ENCODE results near the gene TEX28.

GRCh38 chrX:154296731-154297130, 1.8 kb upstream of the TEX28 start:
- no peak for TF ChIP-seq CTCF (IDR thresholded peaks at IDR 0.05; ENCODE audit: low read depth, low read length)
- TF ChIP-seq EZH2phosphoT487 (IDR thresholded peaks at IDR 0.05; ENCODE audit: low read depth) = no peak

All from OCI-LY3 (cell line).